ENCODE results near the gene EXOC6B.

GRCh38 chr2:72603481-72603880, 222.4 kb downstream of the EXOC6B start:
- no peak for TF ChIP-seq CTCF (IDR thresholded peaks at IDR 0.05 in 4 of 5, conservative IDR thresholded peaks at IDR 0.05 in 1 of 5)
- no peak for TF ChIP-seq POLR2A (IDR thresholded peaks at IDR 0.05)

All from gastrocnemius medialis (tissue), 4 donors.